CD4-positive, alpha-beta T cell (primary cell): ENCODE data around the gene CSNK1E. TPM values are rescaled to one million over a fixed set of nuclear protein-coding genes. Genes with fewer than 3 reads are reported as not detected.

ENCODE experiments used
- ATAC-seq: fragments of 200-7000 bp; cut with Tn5 transposase; one replicate; pipeline ENCODE4 v1.10.0; 2022; ENCODE audit warnings: mild to moderate bottlenecking; ENCODE audit not compliant: poor library complexity
- CTCF ChIA-PET: fragments of 350-600 bp; sonication (Branson Sonifier 250); formaldehyde crosslinking; loops from one replicate; lab custom pipeline; 2021; ENCODE audit warnings: antibody characterized with exemption, inconsistent platforms; lab: Charles Lee
- POLR2A ChIA-PET: fragments of 350-600 bp; sonication (Branson Sonifier 250); formaldehyde crosslinking; loops from one replicate; lab custom pipeline; 2021; ENCODE audit warnings: antibody characterized with exemption, inconsistent platforms; lab: Charles Lee
- DNase-seq, 14 experiments: peaks; one replicate each; pipeline ENCODE4 v3.0.0-alpha.2; 2013 to 2020; ENCODE audit warnings: mixed read lengths in 2 of 14
- H3K27ac ChIP-seq, 2 donors: one replicate each; pipeline versions ENCODE4 v1.5.1 to v1.7.0; 2013; ENCODE audit warnings: low read length in 2 of 2, low read depth in 1 of 2, mild to moderate bottlenecking in 1 of 2
- H3K27me3 ChIP-seq, 2 experiments: 1 replicate in 1 of 2; 2 replicates in 1 of 2; pipeline versions ENCODE4 v1.6.1 to v1.7.0; 2013; ENCODE audit warnings: low read length in 2 of 2, control low read depth in 1 of 2, mild to moderate bottlenecking in 1 of 2, moderate library complexity in 1 of 2; ENCODE audit not compliant: insufficient read depth in 2 of 2, control insufficient read depth in 1 of 2
- H3K36me3 ChIP-seq: one replicate; pipeline ENCODE4 v1.6.1; 2013; ENCODE audit warnings: low read length, control low read depth; ENCODE audit not compliant: insufficient read depth
- H3K4me1 ChIP-seq: one replicate; pipeline ENCODE4 v1.6.1; 2013; ENCODE audit warnings: low read length, control low read depth; ENCODE audit not compliant: insufficient read depth
- H3K4me3 ChIP-seq: one replicate; pipeline ENCODE4 v1.5.1; 2013; ENCODE audit warnings: mild to moderate bottlenecking, low read length, moderate library complexity
- H3K9me3 ChIP-seq, 2 experiments: 1 replicate in 1 of 2; 2 replicates in 1 of 2; pipeline versions ENCODE4 v1.6.1 to v1.7.0; 2013; ENCODE audit warnings: low read length in 2 of 2, mild to moderate bottlenecking in 2 of 2, control low read depth in 1 of 2, moderate library complexity in 1 of 2; ENCODE audit not compliant: control insufficient read depth in 1 of 2, insufficient read depth in 1 of 2
- H3K27ac Mint-ChIP-seq: one replicate; pipeline ENCODE4 v1.8.0; 2020; ENCODE audit warnings: mixed read lengths
- H3K27me3 Mint-ChIP-seq: one replicate; pipeline ENCODE4 v1.8.0; 2021; ENCODE audit warnings: mixed read lengths
- H3K36me3 Mint-ChIP-seq: one replicate; pipeline ENCODE4 v1.8.0; 2021; ENCODE audit warnings: low read depth, mixed read lengths
- H3K4me1 Mint-ChIP-seq: one replicate; pipeline ENCODE4 v1.8.0; 2021; ENCODE audit warnings: low read depth, mixed read lengths
- H3K4me3 Mint-ChIP-seq: one replicate; pipeline ENCODE4 v1.8.0; 2020; ENCODE audit warnings: mild to moderate bottlenecking, mixed read lengths
- H3K9me3 Mint-ChIP-seq: one replicate; pipeline ENCODE4 v1.8.0; 2020; ENCODE audit warnings: mixed read lengths
- CTCF ChIP-seq: fragments of 200-600 bp; IDR thresholded peaks from one replicate; pipeline ENCODE4 v1.8.0; 2022; ENCODE audit warnings: antibody characterized with exemption, mild to moderate bottlenecking
- intact Hi-C, 2 experiments: fragments of 100-400 bp; cut with DNase I in 1 of 2; cut with micrococcal nuclease in 1 of 2; formaldehyde crosslinking; loops; one replicate each; pipeline versions ENCODE4 v1.15.1 to v1.9.0; 2023 to 2025; cut with DNase I, micrococcal nuclease
- total RNA-seq, 174 experiments: library from RNA in 2 of 174; stranded (reverse) in 2 of 174; gene quantifications; one replicate each; pipeline ENCODE4 v1.2.3 and lab custom pipeline; 2021 to 2026

Gene CSNK1E
- total RNA-seq, 2 experiments from 2014 or later, result 208 to 217 TPM

GRCh38 chr22:38255697-38256096 is 61.5 kb downstream of the CSNK1E start:
- Histone ChIP-seq H3K9me3 (peaks cover 0 to 4% of the 10 kb centered on the region in 2 experiments), H3K36me3 (peaks cover 3% of the 10 kb centered on the region), H3K4me1 (peaks cover 18% of the 10 kb centered on the region), H3K4me3 (no peak overlapping the region), H3K27me3 (no peaks in the 10 kb centered on the region), H3K27ac (no peak overlapping the region)
- peaks cover 8% of the 10 kb centered on the region for H3K36me3 Mint-ChIP-seq
- peaks cover 16% of the 10 kb centered on the region for H3K4me1 Mint-ChIP-seq
- H3K9me3 Mint-ChIP-seq, result no peaks in the 10 kb centered on the region
- no peak for DNase-seq
- H3K27me3 Mint-ChIP-seq, result no peaks in the 10 kb centered on the region
- TF ChIP-seq CTCF, result no peak
- intact Hi-C loops, result no loop called here
- ChIA-PET CTCF (no interaction called here), POLR2A (no interaction called here)
- ATAC-seq, result no peak
- H3K27ac Mint-ChIP-seq, result no peak overlapping the region
- H3K4me3 Mint-ChIP-seq, result no peak overlapping the region

- H3K36me3 ChIP-seq, result peaks cover 31% of the 10 kb centered on the region
- H3K9me3 ChIP-seq, result peaks cover 3 to 15% of the 10 kb centered on the region in 2 experiments
- Mint-ChIP-seq H3K36me3 (peaks cover 39% of the 10 kb centered on the region), H3K4me1 (no peaks in the 10 kb centered on the region), H3K4me3 (no peak overlapping the region), H3K9me3 (no peaks in the 10 kb centered on the region), H3K27me3 (no peaks in the 10 kb centered on the region), H3K27ac (no peak overlapping the region)
- CTCF ChIA-PET, result no interaction called here
- no peaks in the 10 kb centered on the region for H3K27me3 ChIP-seq
- ATAC-seq (no peak), DNase-seq (no peak)
- no peak overlapping the region for H3K4me3 ChIP-seq
- H3K27ac ChIP-seq, result no peak overlapping the region
- intact Hi-C loops, result no loop called here
- POLR2A ChIA-PET, result no interaction called here
- no peaks in the 10 kb centered on the region for H3K4me1 ChIP-seq
- TF ChIP-seq CTCF, result no peak
Observed at GRCh38 chr22:38251341-38251692, 65.9 kb downstream of the CSNK1E start.

- Mint-ChIP-seq H3K36me3 (peaks cover 40% of the 10 kb centered on the region), H3K27me3 (no peaks in the 10 kb centered on the region), H3K4me1 (no peaks in the 10 kb centered on the region), H3K9me3 (no peaks in the 10 kb centered on the region), H3K4me3 (no peak overlapping the region), H3K27ac (no peak overlapping the region)
- DNase-seq (no peak), ATAC-seq (no peak)
- no peaks in the 10 kb centered on the region for H3K4me1 ChIP-seq
- peaks cover 36% of the 10 kb centered on the region for H3K36me3 ChIP-seq
- H3K27me3 ChIP-seq, result no peaks in the 10 kb centered on the region
- H3K27ac ChIP-seq, result no peak overlapping the region
- CTCF ChIA-PET, result no interaction called here
- peaks cover 3 to 15% of the 10 kb centered on the region in 2 experiments for H3K9me3 ChIP-seq
- no peak overlapping the region for H3K4me3 ChIP-seq
- intact Hi-C loops, result no loop called here
- TF ChIP-seq CTCF, result no peak
- POLR2A ChIA-PET, result interaction anchor here (0.7 kb wide), 1 partner anchor 1156 kb away, joined by 3 read pairs; no protein-coding TSS in a partner anchor
Observed at GRCh38 chr22:38250643-38251340, 66.4 kb downstream of the CSNK1E start.
